ENCODE data around the gene RNF217.

The RNF217 gene

GRCh38 chr6:124989136-124989983 lies 27.1 kb downstream of the RNF217 start:
- no peak for DNase-seq

DNA sequence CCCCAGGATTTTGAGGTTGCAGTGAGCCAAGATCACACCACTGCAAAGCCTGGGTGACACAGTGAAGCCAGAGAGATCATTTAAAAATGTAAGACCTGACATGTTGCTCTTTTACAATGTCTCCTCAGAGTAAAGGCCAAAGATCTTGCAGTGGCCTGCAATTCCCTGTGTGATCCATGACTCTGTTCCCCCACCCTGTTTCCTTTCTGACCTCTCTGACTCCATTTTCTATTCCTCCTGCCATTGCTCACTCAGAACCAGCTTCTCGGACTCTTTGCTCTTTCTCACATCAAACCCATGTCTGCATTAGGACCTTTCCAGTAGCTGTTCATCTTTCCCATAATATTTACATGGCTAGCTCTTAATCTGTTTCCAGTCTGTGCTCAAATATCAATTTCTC lies 28.8 kb downstream of the RNF217 start:
- no peak for DNase-seq

DNA sequence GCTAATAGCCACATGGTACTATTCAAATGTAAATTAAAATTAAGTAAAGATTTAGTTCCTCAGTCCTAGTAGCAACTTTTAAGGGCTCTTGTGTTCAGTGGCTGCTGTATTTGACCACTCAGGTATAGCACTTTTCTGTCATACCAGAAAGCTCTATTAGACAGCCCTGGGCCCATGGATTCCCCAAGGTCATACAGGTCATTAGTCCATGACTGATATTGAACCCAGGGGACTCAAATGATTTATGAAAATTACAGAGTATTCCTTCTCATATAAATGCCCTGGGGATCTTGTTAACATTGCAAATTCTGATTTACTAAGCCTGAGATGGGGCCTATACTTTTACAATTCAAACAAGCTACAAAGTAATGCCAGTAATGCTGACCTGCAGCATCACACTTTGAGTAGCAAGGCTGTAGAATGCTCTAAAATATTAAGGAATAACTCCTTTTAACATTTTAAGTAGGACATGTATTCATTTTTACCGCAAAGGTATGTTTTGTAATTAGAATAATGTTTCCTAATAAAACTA lies 29.6 kb downstream of the RNF217 start:
- DNase-seq = no peak

DNA sequence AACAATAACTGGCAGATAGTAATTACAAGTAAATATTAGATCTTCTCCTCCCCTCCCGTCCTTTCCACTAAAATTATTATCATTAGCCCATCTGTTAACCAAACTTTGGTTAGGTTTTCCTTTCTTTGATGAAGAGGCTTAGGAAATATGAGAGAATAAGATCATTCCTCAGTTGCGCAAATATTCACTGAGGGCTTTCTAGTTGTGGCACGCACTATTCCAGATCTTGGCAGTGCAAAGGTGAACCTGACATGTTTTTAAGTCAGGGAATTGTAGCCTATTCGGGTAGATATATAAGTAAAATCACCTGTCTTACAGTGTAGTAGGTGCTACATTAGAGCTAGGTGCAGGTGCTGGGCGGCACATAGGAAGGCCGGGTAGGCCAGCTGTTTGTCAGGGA lies 31.1 kb downstream of the RNF217 start:
- DNase-seq = no peak

- no peak for DNase-seq
Measured at GRCh38 chr6:124994648-124995047, 32.4 kb downstream of the RNF217 start.

DNA sequence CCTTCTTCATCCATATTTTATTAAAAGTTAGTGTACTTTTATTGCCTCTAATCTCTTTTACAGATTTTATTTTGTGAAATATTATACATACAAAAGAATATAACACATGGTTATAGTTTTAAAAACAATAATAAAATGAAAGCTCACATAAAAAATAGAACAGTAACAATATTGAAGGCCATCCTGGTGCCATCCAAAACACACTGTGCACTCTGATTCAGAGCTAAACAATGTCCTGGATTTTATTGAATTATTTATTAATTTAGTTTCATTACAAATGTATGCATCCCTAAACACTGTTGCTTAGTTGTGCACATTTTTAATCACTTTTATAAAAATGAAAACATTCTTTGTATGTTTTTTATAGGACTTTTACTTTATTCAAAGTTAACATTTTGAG lies 32.9 kb downstream of the RNF217 start:
- DNase-seq = no peak

GRCh38 chr6:124995645-124996325 lies 33.5 kb downstream of the RNF217 start:
- DNase-seq = no peak

DNA sequence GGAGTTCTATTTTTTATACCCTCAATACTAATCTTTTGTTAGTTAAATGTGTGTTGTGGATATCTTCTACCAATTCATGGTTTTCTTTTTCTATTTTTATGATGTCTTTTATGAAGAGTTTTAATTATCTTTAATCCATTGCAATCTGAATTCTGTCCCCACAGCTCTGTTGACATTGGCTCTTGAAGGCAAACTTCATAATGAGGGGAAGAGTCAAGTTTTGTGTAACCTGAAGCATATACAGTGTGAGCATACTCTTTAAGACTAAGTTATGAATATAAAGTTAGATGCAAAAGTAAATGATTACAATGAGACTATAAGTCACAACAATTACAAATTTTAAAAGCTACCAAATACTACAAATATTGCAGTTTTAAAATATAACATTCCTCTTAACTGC lies 34.2 kb downstream of the RNF217 start:
- no peak for DNase-seq

GRCh38 chr6:124997196-124997875 lies 35.1 kb downstream of the RNF217 start:
- no peak for DNase-seq

DNA sequence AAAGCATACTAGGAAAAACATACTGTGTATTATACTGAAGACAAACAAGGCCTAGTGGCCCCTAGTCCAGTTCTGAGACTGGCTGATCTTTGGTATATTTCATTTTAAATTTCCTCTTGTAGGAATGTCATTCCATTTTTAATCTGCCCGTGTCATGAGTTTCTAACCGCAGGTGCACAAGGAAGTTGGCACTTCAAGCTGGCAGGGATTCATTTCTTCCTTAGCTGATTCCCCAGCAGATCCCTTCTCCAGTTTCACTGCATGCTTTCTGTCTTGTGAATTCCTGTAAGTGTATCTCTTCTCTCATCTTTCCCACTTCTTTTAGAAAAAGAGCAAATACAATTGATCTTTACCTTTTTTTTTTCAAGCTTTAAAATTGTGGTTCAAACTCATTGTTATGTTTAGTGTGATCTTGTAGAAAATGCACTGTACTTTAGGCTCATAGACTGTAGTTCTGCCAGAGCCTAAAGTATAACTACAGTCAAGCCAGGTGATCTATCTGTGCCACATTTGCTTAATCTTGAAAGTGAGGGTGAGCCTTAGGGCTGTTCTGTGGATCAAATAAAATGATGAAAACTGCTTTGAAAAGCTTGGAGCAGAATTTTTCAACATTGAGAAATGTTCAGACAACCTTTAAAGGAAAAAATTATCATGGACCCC lies 37.0 kb downstream of the RNF217 start:
- no peak for DNase-seq

GRCh38 chr6:125001684-125002405 lies 39.6 kb downstream of the RNF217 start:
- peak in 2 of 56 donors; percentile 6 to 16 for DNase-seq

- DNase-seq = no peak
Measured at GRCh38 chr6:125002406-125002741, 40.1 kb downstream of the RNF217 start.

- DNase-seq = no peak
Measured at GRCh38 chr6:125003070-125003469, 40.8 kb downstream of the RNF217 start.

GRCh38 chr6:125004198-125004597 lies 42.0 kb downstream of the RNF217 start:
- DNase-seq = no peak

- DNase-seq = no peak
Measured at GRCh38 chr6:125004797-125005595, 42.8 kb downstream of the RNF217 start.

- no peak for DNase-seq
Measured at GRCh38 chr6:125008261-125008703, 46.0 kb downstream of the RNF217 start.

DNA sequence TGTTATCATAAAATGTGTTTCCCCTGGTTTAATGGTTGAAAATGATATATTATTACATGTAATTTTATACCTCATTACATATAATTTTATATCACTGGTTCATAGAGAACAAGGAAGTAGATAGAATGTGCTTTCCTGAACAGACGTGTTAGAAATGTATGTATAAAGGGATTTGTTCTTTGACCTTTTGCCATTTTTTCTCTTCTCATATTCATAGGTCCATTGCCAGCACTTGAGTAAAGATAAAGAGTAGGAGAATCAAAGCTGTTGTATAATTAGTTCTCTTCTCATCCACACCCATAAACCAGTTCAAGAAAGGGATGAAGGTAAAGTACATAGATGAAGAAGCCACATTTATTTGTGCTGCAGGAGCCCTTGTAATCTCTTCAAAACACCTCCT lies 46.7 kb downstream of the RNF217 start:
- DNase-seq = no peak

DNA sequence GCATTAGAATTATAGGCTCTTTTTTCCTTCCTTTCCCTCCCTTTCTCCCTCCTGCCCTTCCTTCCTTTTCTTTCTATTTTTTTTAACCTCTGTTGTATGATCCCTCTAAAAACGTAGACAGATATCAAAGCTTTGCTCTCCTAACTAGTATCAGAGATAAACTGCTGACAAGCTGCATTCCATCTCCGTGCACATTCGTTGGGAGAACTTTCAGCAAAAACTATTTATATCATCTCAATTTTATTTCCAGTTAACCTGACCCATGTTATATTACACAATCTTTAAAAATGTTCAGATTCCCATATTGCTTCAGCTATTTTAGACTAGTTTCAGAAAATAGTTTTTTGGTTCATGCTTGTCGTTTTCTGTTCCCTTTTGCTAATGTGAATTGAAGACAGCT lies 47.3 kb downstream of the RNF217 start:
- DNase-seq = no peak

GRCh38 chr6:125013938-125014660 lies 51.9 kb downstream of the RNF217 start:
- DNase-seq = no peak

GRCh38 chr6:125014661-125014957 lies 52.4 kb downstream of the RNF217 start:
- no peak for DNase-seq

Measured in amygdala (tissue), 56 donors.